Upper lobe of left lung (tissue), 6 donors: Measurements from ENCODE around the gene BHLHA9. TPM values are rescaled to one million over a fixed set of nuclear protein-coding genes. Genes with fewer than 3 reads are reported as not detected.
"Not testable (repeated sequence)": the region's sequence is repeated elsewhere in the genome, so short reads cannot be mapped to it uniquely, and the experiment has no call there.

ENCODE experiments used
- ATAC-seq, 2 donors: fragments of 200-7000 bp; cut with Tn5 transposase; one replicate each; pipeline ENCODE4 v1.9.1; 2022; ENCODE audit warnings: mild to moderate bottlenecking in 2 of 2, moderate library complexity in 2 of 2; ENCODE audit not compliant: low FRiP score in 2 of 2
- DNase-seq, 2 donors: peaks; one replicate each; pipeline ENCODE4 v3.0.0-alpha.2; 2019 to 2020
- H3K27ac ChIP-seq, 4 donors: fragments of 200-600 bp; sonication (generic); one replicate each; pipeline ENCODE4 v1.5.1; 2016 to 2019
- H3K27me3 ChIP-seq, 4 donors: fragments of 200-600 bp; sonication (generic); one replicate each; pipeline ENCODE4 v1.5.1; 2017 to 2019
- H3K36me3 ChIP-seq, 4 donors: fragments of 200-600 bp; sonication (generic); one replicate each; pipeline ENCODE4 v1.5.1; 2016 to 2019
- H3K4me1 ChIP-seq, 4 donors: fragments of 200-600 bp; sonication (generic); one replicate each; pipeline ENCODE4 v1.5.1; 2018 to 2019
- H3K4me3 ChIP-seq, 4 donors: fragments of 200-600 bp; sonication (generic); one replicate each; pipeline ENCODE4 v1.5.1; 2017 to 2019; ENCODE audit warnings: mild to moderate bottlenecking in 2 of 4, moderate library complexity in 1 of 4
- H3K9me3 ChIP-seq, 4 donors: fragments of 200-600 bp; sonication (generic); one replicate each; pipeline ENCODE4 v1.5.1; 2018 to 2019
- CTCF ChIP-seq, 6 experiments: fragments of 450-650 bp in 4 of 6; fragments of 200-600 bp in 2 of 6; sonication (generic) in 2 of 6; IDR thresholded peaks; one replicate each; pipeline ENCODE4 v1.5.1; 2016 to 2019; ENCODE audit warnings: antibody characterized with exemption in 6 of 6
- EP300 ChIP-seq, 4 donors: sonication (generic); formaldehyde crosslinking; IDR thresholded peaks; one replicate each; pipeline ENCODE4 v1.5.1; 2017; ENCODE audit warnings: antibody characterized with exemption in 4 of 4, control low read depth in 2 of 4
- POLR2A ChIP-seq, 4 donors: fragments of 450-650 bp; IDR thresholded peaks; one replicate each; pipeline ENCODE4 v1.5.1; 2016 to 2017; ENCODE audit warnings: antibody characterized with exemption in 4 of 4, mild to moderate bottlenecking in 2 of 4
- POLR2AphosphoS5 ChIP-seq, 2 donors: sonication (generic); formaldehyde crosslinking; IDR thresholded peaks; one replicate each; pipeline ENCODE4 v1.5.1; 2017; ENCODE audit warnings: antibody characterized with exemption in 2 of 2
- WGBS, 2 donors: methylation state at CpG; one replicate each; pipeline ENCODE4 v1.1.5; 2017 to 2018; 5-methylcytosine and 5-hydroxymethylcytosine counted together
- total RNA-seq, 6 donors: library from RNA; depleted of rRNA in 4 of 6; stranded (reverse); fragments of >200 nt in 4 of 6; gene quantifications; one replicate each; pipeline versions ENCODE4 v1.1.0 to v1.2.1, GENCODE V29; 2016 to 2021
- donor health status: DM: no; HTN: no; CAD: no; lungs with moderate emphysema.
- donor health status: DM: no; HTN: yes; CAD: no; lungs with severe emphysema.

Gene BHLHA9
- total RNA-seq, 6 donors from 2014 or later, result not detected

GRCh38 chr17:1232331-1232730 is 37.9 kb upstream of the BHLHA9 start:
- Histone ChIP-seq H3K36me3 (no peaks in the 10 kb centered on the region), H3K9me3 (no peaks in the 10 kb centered on the region), H3K27me3 (peaks cover 0 to 24% (median 4%) of the 10 kb centered on the region in 4 donors), H3K4me1 (peaks cover 25 to 48% (median 31%) of the 10 kb centered on the region in 4 donors), H3K4me3 (no peak overlapping the region), H3K27ac (peak overlapping the region in 1 of 4 donors; percentile 63)
- no peak for TF ChIP-seq POLR2AphosphoS5 (IDR thresholded peaks at IDR 0.05)
- no peak for TF ChIP-seq POLR2A (IDR thresholded peaks at IDR 0.05)
- no peak for TF ChIP-seq CTCF (IDR thresholded peaks at IDR 0.05)
- no peak for TF ChIP-seq EP300 (IDR thresholded peaks at IDR 0.05)
- DNase-seq (no peak), ATAC-seq (no peak)
- 84% methylated on average over 6 to 8 of the region's 8 CpGs for WGBS, 2 donors

GRCh38 chr17:1232786-1233185 is 37.5 kb upstream of the BHLHA9 start:
- peaks cover 24 to 44% (median 28%) of the 10 kb centered on the region in 4 donors for H3K4me1 ChIP-seq
- no peak overlapping the region for H3K4me3 ChIP-seq
- TF ChIP-seq CTCF (IDR thresholded peaks at IDR 0.05) (no peak), EP300 (IDR thresholded peaks at IDR 0.05) (no peak), POLR2AphosphoS5 (IDR thresholded peaks at IDR 0.05) (no peak)
- no peaks in the 10 kb centered on the region for H3K36me3 ChIP-seq
- no peak for DNase-seq
- H3K9me3 ChIP-seq, result no peaks in the 10 kb centered on the region
- WGBS, 2 donors, result 60 to 67% methylated on average over 11 of the region's 11 CpGs
- no peak for ATAC-seq
- peaks cover 0 to 21% (median 4%) of the 10 kb centered on the region in 4 donors for H3K27me3 ChIP-seq
- H3K27ac ChIP-seq, result no peak overlapping the region

GRCh38 chr17:1234455-1234854 is 35.8 kb upstream of the BHLHA9 start:
- H3K4me1 ChIP-seq, result peaks cover 14 to 27% (median 16%) of the 10 kb centered on the region in 4 donors
- H3K27me3 ChIP-seq, result peaks cover 0 to 4% (median under 1%) of the 10 kb centered on the region in 4 donors
- no peak overlapping the region for H3K4me3 ChIP-seq
- no peak for TF ChIP-seq POLR2A (IDR thresholded peaks at IDR 0.05)
- no peak for TF ChIP-seq CTCF (IDR thresholded peaks at IDR 0.05)
- TF ChIP-seq EP300 (IDR thresholded peaks at IDR 0.05), result no peak
- no peak for TF ChIP-seq POLR2AphosphoS5 (IDR thresholded peaks at IDR 0.05)
- no peaks in the 10 kb centered on the region for H3K9me3 ChIP-seq
- 85 to 91% methylated on average over 4 of the region's 4 CpGs for WGBS, 2 donors
- DNase-seq (no peak), ATAC-seq (no peak)
- no peaks in the 10 kb centered on the region for H3K36me3 ChIP-seq
- H3K27ac ChIP-seq, result no peak overlapping the region

DNA sequence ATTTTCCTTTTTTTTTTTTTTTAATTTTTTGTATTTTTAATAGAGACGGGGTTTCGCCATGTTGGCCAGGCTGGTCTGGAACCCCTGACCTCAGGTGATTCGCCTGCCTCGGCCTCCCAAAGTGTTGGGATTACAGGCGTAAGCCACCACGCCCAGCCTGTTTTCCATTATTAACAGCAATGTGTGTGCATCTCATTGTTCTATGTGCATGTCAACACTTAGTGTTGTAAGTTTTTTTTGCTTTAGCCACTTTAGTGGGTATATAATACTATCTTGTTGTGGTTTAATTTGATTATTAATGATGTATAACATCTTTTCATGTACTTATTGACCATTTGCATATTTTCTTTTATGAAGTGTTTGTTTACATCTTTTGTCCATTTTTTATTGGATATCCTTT is 32.8 kb upstream of the BHLHA9 start:
- 95% methylated on average over 6 of the region's 6 CpGs for WGBS, 2 donors
- ATAC-seq (no peak), DNase-seq (no peak)
- no peak overlapping the region for H3K4me3 ChIP-seq
- H3K36me3 ChIP-seq, result no peaks in the 10 kb centered on the region
- H3K27ac ChIP-seq, result no peak overlapping the region
- H3K9me3 ChIP-seq, result no peaks in the 10 kb centered on the region
- H3K27me3 ChIP-seq, result no peaks in the 10 kb centered on the region
- no peak for TF ChIP-seq POLR2AphosphoS5 (IDR thresholded peaks at IDR 0.05)
- TF ChIP-seq CTCF (IDR thresholded peaks at IDR 0.05), result no peak
- no peak for TF ChIP-seq EP300 (IDR thresholded peaks at IDR 0.05)
- no peak for TF ChIP-seq POLR2A (IDR thresholded peaks at IDR 0.05)
- peaks cover 0 to 4% (median 0%) of the 10 kb centered on the region in 4 donors for H3K4me1 ChIP-seq

GRCh38 chr17:1239210-1239609 is 31.0 kb upstream of the BHLHA9 start:
- 81 to 86% methylated on average over 11 of the region's 11 CpGs for WGBS, 2 donors
- no peak for DNase-seq
- Histone ChIP-seq H3K4me3 (no peak overlapping the region), H3K4me1 (no peaks in the 10 kb centered on the region), H3K27me3 (no peaks in the 10 kb centered on the region), H3K36me3 (no peaks in the 10 kb centered on the region), H3K27ac (no peak overlapping the region), H3K9me3 (no peaks in the 10 kb centered on the region)
- ATAC-seq, result peak in 1 of 2 donors; percentile 65
- TF ChIP-seq POLR2A (IDR thresholded peaks at IDR 0.05), result no peak
- TF ChIP-seq POLR2AphosphoS5 (IDR thresholded peaks at IDR 0.05), result no peak
- TF ChIP-seq EP300 (IDR thresholded peaks at IDR 0.05), result no peak
- TF ChIP-seq CTCF (IDR thresholded peaks at IDR 0.05), result no peak

GRCh38 chr17:1240426-1240825 is 29.8 kb upstream of the BHLHA9 start:
- DNase-seq, result not testable (repeated sequence)
- WGBS, 2 donors, result 81 to 84% methylated on average over 11 of the region's 11 CpGs

More at GRCh38 chr17:1240426-1240825, 29.8 kb upstream of the BHLHA9 start:
- H3K9me3 ChIP-seq, H3K27me3 ChIP-seq, H3K4me3 ChIP-seq, H3K36me3 ChIP-seq, H3K4me1 ChIP-seq, H3K27ac ChIP-seq: not testable (repeated sequence)
- ATAC-seq, result peak in 1 of 2 donors; percentile 82
